Measurements from ENCODE around the gene SAT1. TPM values are rescaled to one million over a fixed set of nuclear protein-coding genes. Genes with fewer than 3 reads are reported as not detected.
A peak's percentile ranks its signal among the peaks of the same experiment; 100 is the strongest.

SAT1 gene
- total RNA-seq, 2 donors from 2014 or later: 63.4 to 118 TPM

DNA sequence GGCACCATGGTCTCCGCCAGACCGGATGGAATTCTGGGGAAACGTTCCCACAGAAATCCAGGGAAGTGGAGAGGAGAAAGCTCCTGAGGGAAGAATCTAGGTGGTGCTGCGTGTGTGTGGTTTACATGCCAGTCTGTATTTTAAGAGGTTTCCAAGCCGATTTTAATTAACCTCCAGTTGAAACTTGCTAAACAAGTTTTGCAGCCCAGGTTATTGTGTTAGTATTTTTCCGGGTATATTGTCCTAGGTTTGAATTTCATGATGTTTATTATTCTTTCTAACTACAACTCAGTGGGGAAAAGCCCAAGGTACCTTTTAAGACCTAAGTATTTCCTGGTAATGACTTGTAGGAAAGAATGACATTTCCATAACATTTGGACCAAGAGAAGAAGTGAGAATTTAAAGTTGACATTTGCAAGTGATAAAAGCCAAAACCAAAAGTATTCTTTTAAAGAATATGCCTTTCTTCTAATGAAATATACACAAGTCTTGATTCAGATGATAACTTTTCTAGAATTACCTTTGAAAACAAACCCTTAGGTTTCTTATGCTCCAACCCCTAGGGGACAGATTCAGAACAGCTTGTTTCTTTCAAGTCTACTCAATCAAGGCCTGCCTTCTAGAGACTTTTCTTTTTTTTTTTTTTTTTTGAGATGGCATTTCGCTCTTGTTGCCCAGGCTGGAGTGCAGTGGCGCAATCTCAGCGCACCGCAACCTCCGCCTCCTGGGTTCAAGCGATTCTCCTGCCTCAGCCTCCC lies 14.6 kb downstream of the SAT1 start:
- Histone ChIP-seq H3K9me3 (ENCODE audit: control insufficient read depth, low read length) (no peaks in the 10 kb centered on the region), H3K27me3 (ENCODE audit: control insufficient read depth, insufficient read depth, low read length, poor library complexity, severe bottlenecking) (no peaks in the 10 kb centered on the region), H3K27ac (ENCODE audit: low read depth, low read length) (no peak overlapping the region), H3K9ac (ENCODE audit: extremely low read depth, low read length, poor library complexity, severe bottlenecking) (no peak overlapping the region), H3K4me3 (ENCODE audit: low read length) (no peak overlapping the region), H3K36me3 (ENCODE audit: control insufficient read depth, insufficient read depth, low read length) (no peaks in the 10 kb centered on the region), H3K4me1 (ENCODE audit: control insufficient read depth, insufficient read depth, low read length) (no peaks in the 10 kb centered on the region)
- no peaks in the 10 kb centered on the region for H3K9me3 Mint-ChIP-seq
- WGBS, 2 experiments (ENCODE audit: insufficient coverage in 1 of 2, insufficient read length in 1 of 2): 92% methylated on average over 10 of the region's 12 CpGs; no CpG with 5 or more reads in 1 of the 2 experiments
- no peaks in the 10 kb centered on the region for H3K27me3 Mint-ChIP-seq (ENCODE audit: insufficient read depth)
- TF ChIP-seq, protein P1, sequence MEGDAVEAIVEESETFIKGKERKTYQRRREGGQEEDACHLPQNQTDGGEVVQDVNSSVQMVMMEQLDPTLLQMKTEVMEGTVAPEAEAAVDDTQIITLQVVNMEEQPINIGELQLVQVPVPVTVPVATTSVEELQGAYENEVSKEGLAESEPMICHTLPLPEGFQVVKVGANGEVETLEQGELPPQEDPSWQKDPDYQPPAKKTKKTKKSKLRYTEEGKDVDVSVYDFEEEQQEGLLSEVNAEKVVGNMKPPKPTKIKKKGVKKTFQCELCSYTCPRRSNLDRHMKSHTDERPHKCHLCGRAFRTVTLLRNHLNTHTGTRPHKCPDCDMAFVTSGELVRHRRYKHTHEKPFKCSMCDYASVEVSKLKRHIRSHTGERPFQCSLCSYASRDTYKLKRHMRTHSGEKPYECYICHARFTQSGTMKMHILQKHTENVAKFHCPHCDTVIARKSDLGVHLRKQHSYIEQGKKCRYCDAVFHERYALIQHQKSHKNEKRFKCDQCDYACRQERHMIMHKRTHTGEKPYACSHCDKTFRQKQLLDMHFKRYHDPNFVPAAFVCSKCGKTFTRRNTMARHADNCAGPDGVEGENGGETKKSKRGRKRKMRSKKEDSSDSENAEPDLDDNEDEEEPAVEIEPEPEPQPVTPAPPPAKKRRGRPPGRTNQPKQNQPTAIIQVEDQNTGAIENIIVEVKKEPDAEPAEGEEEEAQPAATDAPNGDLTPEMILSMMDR (conservative IDR thresholded peaks at IDR 0.05): peak; percentile 63
- DNase-seq: no peak
- no peak overlapping the region for H3K27ac Mint-ChIP-seq
- peaks cover 10% of the 10 kb centered on the region for H3K4me1 Mint-ChIP-seq
- H3K36me3 Mint-ChIP-seq (ENCODE audit: low read depth): no peaks in the 10 kb centered on the region
- H3K4me3 Mint-ChIP-seq: no peak overlapping the region

DNA sequence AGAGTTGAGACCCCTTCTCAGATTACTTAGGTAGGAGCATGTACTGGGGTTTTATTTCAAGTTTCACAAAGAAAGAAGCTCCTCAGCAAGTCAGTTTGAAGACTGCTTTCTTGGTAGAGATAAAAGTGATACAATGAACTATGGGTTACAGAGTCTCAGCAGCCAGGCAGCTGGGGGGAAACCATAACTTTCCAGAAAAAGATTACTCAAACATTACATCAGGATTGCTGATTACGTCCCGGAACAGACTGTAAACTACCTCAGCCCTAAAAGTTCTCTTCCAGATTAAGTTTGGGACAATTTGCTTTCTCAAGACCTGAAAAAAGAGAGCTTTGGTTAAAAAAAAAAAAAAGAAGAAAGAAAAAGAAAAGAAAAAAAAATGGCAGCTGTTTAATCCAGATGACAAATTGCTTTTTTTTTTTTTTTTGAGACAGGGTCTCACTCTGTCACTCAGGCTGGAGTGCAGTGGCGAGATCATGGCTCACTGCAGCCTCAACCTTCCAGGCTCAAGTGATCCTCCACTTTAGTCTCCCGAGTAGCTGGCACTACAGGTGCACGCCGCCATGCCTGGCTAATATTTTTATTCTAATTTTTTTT lies 16.6 kb downstream of the SAT1 start:
- 86% methylated on average over 6 of the region's 6 CpGs; no CpG with 5 or more reads in 1 of the 2 experiments for WGBS, 2 experiments (ENCODE audit: insufficient coverage in 1 of 2, insufficient read length in 1 of 2)
- Histone ChIP-seq H3K27ac (ENCODE audit: low read depth, low read length) (no peak overlapping the region), H3K4me1 (ENCODE audit: control insufficient read depth, insufficient read depth, low read length) (no peaks in the 10 kb centered on the region), H3K36me3 (ENCODE audit: control insufficient read depth, insufficient read depth, low read length) (no peaks in the 10 kb centered on the region), H3K4me3 (ENCODE audit: low read length) (no peak overlapping the region), H3K9me3 (ENCODE audit: control insufficient read depth, low read length) (no peaks in the 10 kb centered on the region), H3K9ac (ENCODE audit: extremely low read depth, low read length, poor library complexity, severe bottlenecking) (no peak overlapping the region), H3K27me3 (ENCODE audit: control insufficient read depth, insufficient read depth, low read length, poor library complexity, severe bottlenecking) (no peaks in the 10 kb centered on the region)
- TF ChIP-seq, protein P1 (conservative IDR thresholded peaks at IDR 0.05): no peak
- Mint-ChIP-seq H3K4me1 (peaks cover 8% of the 10 kb centered on the region), H3K9me3 (no peaks in the 10 kb centered on the region), H3K27ac (no peak overlapping the region), H3K27me3 (ENCODE audit: insufficient read depth) (no peaks in the 10 kb centered on the region), H3K4me3 (no peak overlapping the region), H3K36me3 (ENCODE audit: low read depth) (no peaks in the 10 kb centered on the region)
- DNase-seq: no peak

DNA sequence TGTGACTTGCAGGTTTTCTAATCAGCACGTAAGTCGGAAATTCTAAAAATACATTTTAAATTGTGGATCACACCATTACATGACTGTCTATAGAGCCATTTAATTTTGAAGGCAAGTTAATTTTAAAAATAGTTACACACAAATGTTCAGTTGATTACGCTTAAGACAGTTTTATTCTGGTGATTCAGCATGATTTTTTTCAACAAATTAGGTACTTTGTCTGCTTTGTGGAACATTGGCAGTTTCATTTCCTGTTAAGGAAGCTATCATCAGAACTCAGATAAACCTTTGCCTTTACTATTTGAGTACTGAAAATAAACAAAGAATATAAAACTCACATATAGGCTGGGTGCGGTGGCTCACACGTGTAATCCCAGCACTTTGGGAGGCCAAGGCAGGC lies 19.5 kb downstream of the SAT1 start:
- H3K27ac Mint-ChIP-seq: no peak overlapping the region
- H3K27ac ChIP-seq (ENCODE audit: low read depth, low read length): no peak overlapping the region
- TF ChIP-seq, protein P1 (conservative IDR thresholded peaks at IDR 0.05): no peak
- H3K27me3 ChIP-seq (ENCODE audit: control insufficient read depth, insufficient read depth, low read length, poor library complexity, severe bottlenecking): no peaks in the 10 kb centered on the region
- peaks cover 11% of the 10 kb centered on the region for H3K4me1 Mint-ChIP-seq
- H3K27me3 Mint-ChIP-seq (ENCODE audit: insufficient read depth): no peaks in the 10 kb centered on the region
- no peaks in the 10 kb centered on the region for H3K36me3 ChIP-seq (ENCODE audit: control insufficient read depth, insufficient read depth, low read length)
- 97% methylated on average over 5 of the region's 5 CpGs; no CpG with 5 or more reads in 1 of the 2 experiments for WGBS, 2 experiments (ENCODE audit: insufficient coverage in 1 of 2, insufficient read length in 1 of 2)
- no peaks in the 10 kb centered on the region for H3K4me1 ChIP-seq (ENCODE audit: control insufficient read depth, insufficient read depth, low read length)
- no peak overlapping the region for H3K4me3 ChIP-seq (ENCODE audit: low read length)
- H3K9me3 Mint-ChIP-seq: no peaks in the 10 kb centered on the region
- H3K9me3 ChIP-seq (ENCODE audit: control insufficient read depth, low read length): no peaks in the 10 kb centered on the region
- no peak for DNase-seq
- H3K9ac ChIP-seq (ENCODE audit: extremely low read depth, low read length, poor library complexity, severe bottlenecking): no peak overlapping the region
- H3K36me3 Mint-ChIP-seq (ENCODE audit: low read depth): no peaks in the 10 kb centered on the region
- no peak overlapping the region for H3K4me3 Mint-ChIP-seq

Data from endodermal cell (in vitro differentiated cells).